GM10248 (cell line): ENCODE data around the gene ESRRG.

ENCODE experiments used
- CTCF ChIA-PET: fragments of 300-600 bp; sonication (Branson Sonifier 250); formaldehyde crosslinking; extraction: SDS; loops from one replicate; lab custom pipeline; 2021; ENCODE audit warnings: antibody characterized with exemption; lab: Yijun Ruan, JAX
- POLR2A ChIA-PET: fragments of 350-650 bp; sonication (Branson Sonifier 250); formaldehyde crosslinking; extraction: SDS; loops from one replicate; lab custom pipeline; 2020; ENCODE audit warnings: antibody characterized with exemption; lab: Yijun Ruan, JAX
- DNase-seq: peaks from one replicate; pipeline ENCODE4 v3.0.0; 2012; ENCODE audit errors: extremely low spot score
- CTCF ChIP-seq: IDR thresholded peaks from 2 replicates; pipeline ENCODE4 v1.5.1; 2012; ENCODE audit warnings: mild to moderate bottlenecking, low read depth; ENCODE audit errors: extremely low read depth, missing control alignments, control extremely low read depth

The ESRRG gene

GRCh38 chr1:216732121-216732520, 8.9 kb upstream of the ESRRG start:
- ChIA-PET POLR2A (no interaction called here), CTCF (no interaction called here)
- DNase-seq, result no peak
- TF ChIP-seq CTCF, result no peak

- ChIA-PET CTCF (no interaction called here), POLR2A (no interaction called here)
- TF ChIP-seq CTCF, result no peak
- no peak for DNase-seq
Measured at GRCh38 chr1:216731562-216731961, 8.3 kb upstream of the ESRRG start.

GRCh38 chr1:216726435-216726834, 3.2 kb upstream of the ESRRG start:
- no peak for TF ChIP-seq CTCF
- POLR2A ChIA-PET, result no interaction called here
- CTCF ChIA-PET, result no interaction called here
- no peak for DNase-seq

- ChIA-PET CTCF (no interaction called here), POLR2A (no interaction called here)
Measured at GRCh38 chr1:216722821-216723220, 408 bp downstream of the ESRRG start.

GRCh38 chr1:216721863-216722262, 1.4 kb downstream of the ESRRG start:
- TF ChIP-seq CTCF, result no peak
- CTCF ChIA-PET, result no interaction called here
- DNase-seq, result no peak
- POLR2A ChIA-PET, result no interaction called here

More at GRCh38 chr1:216722821-216723220, 408 bp downstream of the ESRRG start:
- DNase-seq, result no peak
- TF ChIP-seq CTCF, result no peak

- no peak for DNase-seq
- TF ChIP-seq CTCF, result no peak
- ChIA-PET POLR2A (no interaction called here), CTCF (no interaction called here)
Measured at GRCh38 chr1:216721062-216721461, 2.2 kb downstream of the ESRRG start.

GRCh38 chr1:216711712-216712111, 11.5 kb downstream of the ESRRG start:
- DNase-seq, result no peak
- no peak for TF ChIP-seq CTCF
- ChIA-PET POLR2A (no interaction called here), CTCF (no interaction called here)
